Esophagus muscularis mucosa (tissue), 4 donors: ENCODE results near the gene PHC2.

ENCODE experiments used
- CTCF ChIP-seq, 3 experiments: fragments of 200-600 bp in 2 of 3; fragments of 450-650 bp in 1 of 3; sonication (generic) in 2 of 3; IDR thresholded peaks; one replicate each; pipeline ENCODE4 v1.5.1; 2017 to 2019; ENCODE audit warnings: antibody characterized with exemption in 3 of 3, mild to moderate bottlenecking in 2 of 3, moderate library complexity in 1 of 3
- EP300 ChIP-seq: sonication (generic); formaldehyde crosslinking; IDR thresholded peaks from one replicate; pipeline ENCODE4 v1.6.1; 2017; ENCODE audit warnings: antibody characterized with exemption
- POLR2A ChIP-seq: fragments of 450-650 bp; IDR thresholded peaks from one replicate; pipeline ENCODE4 v1.6.1; 2017; ENCODE audit warnings: antibody characterized with exemption, moderate library complexity, mild to moderate bottlenecking, low read depth
- POLR2AphosphoS5 ChIP-seq, 2 donors: sonication (generic); formaldehyde crosslinking; IDR thresholded peaks; one replicate each; pipeline ENCODE4 v1.6.1; 2017; ENCODE audit warnings: antibody characterized with exemption in 2 of 2

- no peak for TF ChIP-seq POLR2A
- no peak for TF ChIP-seq CTCF (IDR thresholded peaks at IDR 0.05)
- TF ChIP-seq POLR2AphosphoS5 (IDR thresholded peaks at IDR 0.05) = no peak
- TF ChIP-seq EP300 = no peak
Observed at GRCh38 chr1:33305816-33306652, 124.9 kb downstream of the PHC2 start.
